Tibial nerve (tissue), 3 donors: ENCODE results near the gene GCNT2.
"Not testable (repeated sequence)": the region's sequence is repeated elsewhere in the genome, so short reads cannot be mapped to it uniquely, and the experiment has no call there.

ENCODE experiments used
- CTCF ChIP-seq, 5 experiments: fragments of 200-600 bp in 3 of 5; fragments of 450-650 bp in 2 of 5; sonication (generic) in 3 of 5; IDR thresholded peaks; one replicate each; pipeline ENCODE4 v1.5.1; 2016 to 2019; ENCODE audit warnings: antibody characterized with exemption in 5 of 5, mild to moderate bottlenecking in 3 of 5, moderate library complexity in 2 of 5
- POLR2A ChIP-seq, 2 donors: fragments of 450-650 bp; IDR thresholded peaks; one replicate each; pipeline ENCODE4 v1.6.1; 2017; ENCODE audit warnings: antibody characterized with exemption in 2 of 2, mild to moderate bottlenecking in 2 of 2, moderate library complexity in 2 of 2

GRCh38 chr6:10575519-10575918, 54.4 kb downstream of the GCNT2 start:
- TF ChIP-seq CTCF, POLR2A (IDR thresholded peaks at IDR 0.05): not testable (repeated sequence)
